Brain microvascular endothelial cell (primary cell): Measurements from ENCODE around the gene SUPT7L.

Experiments used
- DNase-seq: peaks from one replicate; pipeline ENCODE4 v3.0.0-alpha.2; 2020
- H3K27ac ChIP-seq: fragments of 250-450 bp; sonication (Bioruptor Pico); 2 replicates; pipeline ENCODE4 v1.5.1; 2020; ENCODE audit warnings: mild to moderate bottlenecking, moderate library complexity
- H3K27me3 ChIP-seq: fragments of 250-450 bp; sonication (Bioruptor Pico); replicated peaks from 2 replicates; pipeline ENCODE4 v1.5.1; 2020; ENCODE audit warnings: mild to moderate bottlenecking
- H3K36me3 ChIP-seq: fragments of 250-450 bp; sonication (Bioruptor Pico); replicated peaks from 2 replicates; pipeline ENCODE4 v1.5.1; 2020; ENCODE audit warnings: mild to moderate bottlenecking
- H3K4me3 ChIP-seq: 2 replicates; pipeline ENCODE4 v1.5.1; 2011; ENCODE audit warnings: low read depth, mild to moderate bottlenecking, control low read depth, low read length, moderate library complexity
- CTCF ChIP-seq: IDR thresholded peaks from 2 replicates; pipeline ENCODE4 v1.5.1; 2011; ENCODE audit warnings: low read depth, mild to moderate bottlenecking, moderate library complexity, low read length, control low read depth, inconsistent platforms; ENCODE audit errors: missing control alignments
- in situ Hi-C: cut with HindIII; loops from 2 replicates; pipeline ENCODE4 v1.10.0; 2017; ENCODE audit warnings: low sequenced_read_pairs, low pct_ligation_motif_present

Gene SUPT7L

DNA sequence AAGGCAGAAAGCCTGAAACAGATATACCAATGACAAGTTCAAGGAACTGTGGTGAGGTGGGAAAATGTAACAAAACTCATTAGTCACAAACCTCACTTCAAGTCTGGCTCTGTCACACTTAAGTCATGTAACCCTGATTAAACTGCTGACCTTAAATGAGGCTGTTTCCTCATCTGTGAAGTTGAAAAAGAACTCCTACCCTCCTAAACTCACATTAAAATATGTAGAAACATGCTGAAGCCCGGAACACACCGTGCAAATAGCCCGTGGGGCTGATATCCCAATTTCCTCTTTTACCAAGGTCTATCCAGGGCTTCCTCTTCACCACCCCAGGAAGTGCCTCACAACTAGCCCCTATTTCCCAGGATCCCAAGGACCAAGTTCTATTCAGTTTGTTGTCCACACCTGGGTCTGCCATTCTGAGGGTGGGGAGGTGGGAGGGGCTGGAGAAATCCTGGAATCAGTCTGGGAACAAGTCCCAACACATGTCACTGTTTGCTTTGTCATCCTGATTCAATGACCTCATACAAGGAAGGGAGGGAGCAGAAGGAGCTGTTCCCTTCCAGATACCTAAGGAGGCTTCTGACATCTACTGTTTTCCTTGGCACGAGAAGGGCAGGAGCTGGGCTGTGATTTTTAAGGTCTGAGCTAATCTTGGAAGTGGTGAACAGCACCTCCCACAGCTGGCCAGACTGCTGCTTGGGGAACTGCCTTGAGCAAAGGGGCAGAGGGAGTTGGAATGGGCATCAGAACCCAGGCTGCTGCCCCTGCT lies 42.6 kb upstream of the SUPT7L start:
- H3K4me3 ChIP-seq = no peak overlapping the region
- no peaks in the 10 kb centered on the region for H3K27me3 ChIP-seq
- peak; percentile 92 for DNase-seq
- peak; percentile 14 for TF ChIP-seq CTCF
- in situ Hi-C loops = no loop called here
- no peaks in the 10 kb centered on the region for H3K36me3 ChIP-seq
- peak overlapping the region; percentile 73 for H3K27ac ChIP-seq

DNA sequence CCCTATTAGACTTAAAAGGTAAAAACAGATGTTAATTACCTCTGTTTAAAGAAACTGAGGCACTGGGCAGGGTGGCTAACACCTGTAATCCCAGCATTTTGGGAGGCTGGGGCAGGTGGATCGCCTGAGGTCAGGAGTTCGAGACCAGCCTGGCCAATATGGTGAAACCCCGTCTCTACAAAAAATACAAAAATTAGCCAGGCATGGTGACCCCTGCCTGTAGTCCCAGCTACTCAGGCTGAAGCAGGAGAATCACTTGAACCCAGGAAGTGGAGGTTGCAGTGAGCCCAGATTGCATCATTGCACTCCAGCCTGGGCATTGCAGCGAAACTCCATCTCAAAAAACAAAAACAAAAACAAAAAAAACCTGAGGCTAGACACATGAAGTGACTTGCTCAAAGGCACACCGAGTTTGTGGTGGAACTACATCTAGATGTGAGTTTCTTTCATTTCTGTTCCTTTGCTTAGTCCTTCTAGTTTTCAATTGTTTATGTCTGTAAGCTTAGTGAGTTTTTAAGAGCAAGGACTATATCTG lies 41.0 kb upstream of the SUPT7L start:
- H3K36me3 ChIP-seq = no peaks in the 10 kb centered on the region
- H3K27ac ChIP-seq = no peak overlapping the region
- no peak overlapping the region for H3K4me3 ChIP-seq
- no peaks in the 10 kb centered on the region for H3K27me3 ChIP-seq
- DNase-seq = no peak
- no peak for TF ChIP-seq CTCF
- in situ Hi-C loops = no loop called here

DNA sequence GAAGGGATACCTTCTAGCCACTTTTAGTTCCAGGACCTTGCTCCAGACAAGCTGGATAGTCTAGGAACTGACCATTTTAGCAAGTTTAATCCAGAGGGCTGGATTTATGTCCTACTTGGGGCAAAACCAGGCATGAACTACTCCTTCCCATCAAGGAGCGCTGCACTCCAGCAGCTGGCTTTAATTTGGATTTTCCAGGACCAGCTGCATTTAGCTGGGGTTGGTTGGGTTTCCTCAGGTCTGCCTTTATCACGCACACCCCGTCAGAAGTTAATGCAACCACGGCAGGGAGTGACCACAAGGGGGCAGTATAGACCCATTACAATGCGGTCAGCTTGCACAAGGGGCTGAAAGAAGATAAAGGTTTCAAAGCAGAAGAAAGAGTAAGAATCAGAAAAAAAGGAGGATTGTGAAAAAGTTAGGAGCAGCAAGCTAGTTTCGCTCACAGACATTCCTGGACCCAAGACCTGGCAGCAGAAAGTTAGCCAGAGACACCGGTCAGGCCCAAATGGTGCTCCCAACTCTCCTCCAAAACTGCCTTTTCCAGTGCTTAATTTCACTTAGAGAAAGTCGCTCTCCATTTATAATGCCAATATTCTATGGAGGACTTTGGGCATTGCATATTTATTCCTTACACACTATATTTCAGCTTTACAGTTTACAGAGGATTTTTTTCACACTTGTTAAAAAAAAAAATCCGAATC lies 40.4 kb upstream of the SUPT7L start:
- Histone ChIP-seq H3K27me3 (no peaks in the 10 kb centered on the region), H3K4me3 (no peak overlapping the region), H3K36me3 (no peaks in the 10 kb centered on the region), H3K27ac (no peak overlapping the region)
- in situ Hi-C loops = no loop called here
- TF ChIP-seq CTCF = peak; percentile 91
- peak; percentile 88 for DNase-seq

DNA sequence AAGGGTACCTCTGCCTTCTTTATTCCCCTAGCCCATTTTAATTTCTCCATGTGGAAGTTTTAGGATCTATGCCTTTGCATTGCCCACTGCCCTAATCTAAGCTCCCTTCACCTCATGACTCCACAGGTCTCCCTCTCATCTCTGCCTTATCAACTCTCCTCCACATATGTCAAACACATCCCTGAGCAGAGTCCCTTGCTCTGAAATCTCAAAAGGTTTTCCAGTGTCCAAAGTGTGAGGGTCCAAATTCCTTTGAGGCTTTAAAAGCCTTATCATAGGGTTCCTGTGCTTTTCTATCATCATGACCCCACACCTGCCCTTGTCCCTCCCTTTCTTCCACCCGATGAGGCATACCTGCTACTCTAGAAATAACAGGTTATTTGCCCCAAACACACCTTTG lies 38.9 kb upstream of the SUPT7L start:
- in situ Hi-C loops = no loop called here
- H3K4me3 ChIP-seq = no peak overlapping the region
- TF ChIP-seq CTCF = no peak

DNA sequence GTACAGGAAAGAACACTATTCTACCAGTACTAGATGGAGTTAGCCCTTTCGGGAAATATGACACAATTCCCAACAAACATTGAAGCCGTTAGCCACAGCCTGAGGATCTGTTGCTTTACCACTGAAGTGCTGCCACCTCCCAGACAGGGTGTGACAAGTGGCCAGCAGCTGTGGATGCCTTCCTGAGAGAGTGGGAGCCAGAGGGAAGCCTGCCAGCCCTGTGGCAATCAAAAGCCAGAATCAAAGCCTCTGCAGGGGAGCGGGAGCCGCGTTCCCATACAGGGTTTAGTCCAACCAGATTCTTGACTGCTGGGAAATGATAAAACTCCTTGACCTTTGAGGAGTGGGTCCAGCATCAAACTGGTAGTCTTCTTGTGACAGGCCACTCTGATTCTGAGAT lies 38.3 kb upstream of the SUPT7L start:
- TF ChIP-seq CTCF = no peak
- no peak overlapping the region for H3K27ac ChIP-seq
- DNase-seq = no peak
- in situ Hi-C loops = no loop called here
- H3K27me3 ChIP-seq = no peaks in the 10 kb centered on the region
- no peak overlapping the region for H3K4me3 ChIP-seq
- no peaks in the 10 kb centered on the region for H3K36me3 ChIP-seq

More for the DNA sequence above, 38.9 kb upstream of the SUPT7L start:
- no peaks in the 10 kb centered on the region for H3K27me3 ChIP-seq
- no peak for DNase-seq
- H3K27ac ChIP-seq = no peak overlapping the region
- H3K36me3 ChIP-seq = no peaks in the 10 kb centered on the region
